GM18502 (cell line): Measurements from ENCODE around the gene BUD31.
A peak's percentile ranks its signal among the peaks of the same experiment; 100 is the strongest.
"Not testable (repeated sequence)": the region's sequence is repeated elsewhere in the genome, so short reads cannot be mapped to it uniquely, and the experiment has no call there.

Experiments
- ATAC-seq: cut with Tn5 transposase; IDR thresholded peaks from one replicate; pipeline ENCODE4 v1.9.1; 2021; ENCODE audit warnings: mild to moderate bottlenecking; ENCODE audit not compliant: unreplicated experiment, poor library complexity

Gene BUD31

GRCh38 chr7:99424932-99425730 lies 16.4 kb downstream of the BUD31 start:
- ATAC-seq: no peak

GRCh38 chr7:99428972-99429566 lies 20.3 kb downstream of the BUD31 start:
- ATAC-seq: no peak

- no peak for ATAC-seq
Measured at GRCh38 chr7:99429756-99430155, 21.0 kb downstream of the BUD31 start.

DNA sequence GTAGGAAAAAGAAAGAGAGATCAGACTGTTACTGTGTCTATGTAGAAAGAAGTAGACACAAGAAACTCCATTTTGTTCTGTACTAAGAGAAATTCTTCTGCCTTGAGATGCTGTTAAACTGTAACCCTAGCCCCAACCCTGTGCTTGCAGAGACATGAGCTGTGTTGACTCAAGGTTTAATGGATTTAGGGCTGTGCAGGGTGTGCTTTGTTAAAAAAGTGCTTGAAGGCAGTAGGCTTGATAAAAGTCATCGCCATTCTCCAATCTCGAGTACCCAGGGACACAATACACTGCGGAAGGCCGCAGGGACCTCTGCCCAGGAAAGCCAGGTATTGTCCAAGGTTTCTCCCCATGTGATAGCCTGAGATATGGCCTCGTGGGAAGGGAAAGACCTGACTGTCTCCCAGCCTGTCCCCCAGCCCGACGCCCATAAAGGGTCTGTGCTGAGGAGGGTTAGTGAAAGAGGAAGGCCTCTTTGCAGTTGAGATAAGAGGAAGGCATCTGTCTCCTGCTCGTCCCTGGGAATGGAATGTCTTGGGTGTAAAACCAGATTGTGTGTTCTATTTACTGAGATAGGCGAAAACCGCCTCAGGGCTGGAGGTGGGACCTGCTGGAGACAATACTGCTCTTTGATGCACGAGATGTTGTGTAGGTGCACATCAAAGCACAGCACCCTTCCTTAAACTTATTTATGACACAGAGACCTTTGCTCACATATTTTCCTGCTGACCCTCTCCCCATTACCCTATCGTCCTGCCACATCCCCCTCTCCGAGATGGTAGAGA lies 23.2 kb downstream of the BUD31 start:
- not testable (repeated sequence) for ATAC-seq

- ATAC-seq: no peak
Measured at GRCh38 chr7:99433158-99433557, 24.4 kb downstream of the BUD31 start.

DNA sequence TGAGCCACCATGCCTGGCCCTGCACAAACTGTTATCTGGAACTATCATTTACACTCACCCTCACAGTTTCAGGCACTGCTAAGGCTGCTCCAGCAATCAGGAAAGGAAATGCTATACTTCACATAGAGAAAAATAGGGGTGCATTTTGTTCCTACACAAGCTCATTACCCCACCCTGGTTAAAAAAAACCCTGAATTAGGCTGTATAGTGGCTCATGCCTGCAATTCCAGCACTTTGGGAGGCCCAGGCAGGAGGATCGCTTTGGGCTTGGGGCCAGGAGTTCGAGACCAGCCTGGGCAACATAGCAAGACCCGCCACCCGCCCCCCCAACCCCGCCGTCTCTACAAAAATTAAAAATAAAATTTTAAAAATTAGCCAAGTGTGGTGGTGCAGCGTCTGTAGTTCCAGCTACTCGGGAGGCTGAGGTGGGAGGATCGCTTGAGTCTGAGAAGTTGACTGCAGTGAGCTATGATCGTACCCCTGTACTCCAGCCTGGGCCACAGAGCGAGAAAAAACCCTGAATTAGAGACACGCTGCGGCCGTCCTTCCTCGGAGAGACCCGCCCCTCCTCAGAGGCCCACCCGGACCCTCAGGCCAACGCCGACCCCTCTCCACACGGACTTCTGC lies 29.3 kb downstream of the BUD31 start:
- ATAC-seq: peak; percentile 4

DNA sequence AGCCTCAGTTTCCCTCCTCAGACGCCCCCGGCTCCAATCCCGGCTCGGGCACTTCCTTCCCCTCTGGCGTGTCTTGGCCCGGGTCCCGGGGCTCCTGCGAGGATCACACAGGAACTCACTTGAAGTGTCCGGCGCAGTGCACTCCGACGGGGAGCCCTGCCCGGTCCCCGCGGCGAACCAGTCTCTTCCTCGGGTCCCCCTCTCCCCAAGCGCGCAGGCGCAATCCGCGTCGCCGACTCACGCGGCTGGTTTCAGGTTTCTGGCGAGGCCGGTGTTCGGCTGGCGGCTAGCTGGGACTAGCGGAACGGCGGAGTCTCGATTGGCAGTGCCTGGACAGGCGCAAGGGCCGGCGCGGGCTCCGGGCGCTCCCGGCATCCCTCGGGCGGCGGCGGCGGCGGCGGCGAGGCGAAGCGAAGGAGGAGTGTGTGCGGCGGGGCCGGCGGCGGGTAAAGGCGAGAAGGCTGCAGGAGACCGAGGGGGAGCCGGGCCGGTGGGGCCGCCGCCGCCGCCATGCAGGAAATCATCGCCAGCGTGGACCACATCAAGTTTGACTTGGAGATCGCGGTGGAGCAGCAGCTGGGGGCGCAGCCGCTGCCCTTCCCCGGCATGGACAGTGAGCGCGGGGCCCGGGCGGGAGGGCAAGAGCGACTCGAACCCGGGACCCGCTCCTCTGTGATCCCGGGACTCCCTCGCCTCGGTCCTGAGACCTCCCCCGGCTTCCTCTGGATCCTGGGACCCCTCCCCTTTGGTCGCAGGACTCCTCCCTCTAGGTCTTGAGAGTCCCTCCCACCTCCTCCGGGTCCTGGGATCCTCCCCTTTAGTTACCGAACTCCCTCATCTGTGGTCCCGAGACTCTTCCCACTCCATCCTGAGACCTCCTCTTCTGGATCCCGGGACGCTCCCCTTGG lies 30.1 kb downstream of the BUD31 start, which contains the start of the genes CPSF4 and PTCD1:
TSS of gene CPSF4 (plus strand) at position 371 of the 908 bp plus-strand sequence. CDS start at position 511, 140 bp downstream.
TSS of gene PTCD1 (minus strand) at position 226 of the 908 bp plus-strand sequence. CDS start 3,556 bp downstream, outside the sequence.
- peak; percentile 91 for ATAC-seq

GRCh38 chr7:99440195-99440594 lies 31.4 kb downstream of the BUD31 start:
- ATAC-seq: no peak

DNA sequence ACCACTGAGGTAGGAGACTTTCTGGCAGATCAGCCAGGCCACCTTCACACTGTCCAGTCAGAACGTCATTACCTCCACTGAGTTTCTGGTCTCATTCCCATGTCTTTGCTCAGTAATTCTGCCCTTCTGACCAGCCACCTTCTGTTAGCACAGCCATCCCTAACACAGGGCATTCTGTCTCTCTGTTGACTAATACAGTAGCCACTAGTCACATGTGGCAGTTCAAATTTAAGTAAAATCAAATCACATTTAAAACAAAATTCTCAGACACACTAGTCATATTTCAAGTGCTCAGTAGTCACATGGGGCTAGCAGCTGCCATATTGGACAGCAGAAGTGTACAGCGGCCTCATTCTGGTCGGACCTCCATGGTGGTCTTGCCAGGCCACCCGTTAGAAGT lies 37.3 kb downstream of the BUD31 start:
- no peak for ATAC-seq

DNA sequence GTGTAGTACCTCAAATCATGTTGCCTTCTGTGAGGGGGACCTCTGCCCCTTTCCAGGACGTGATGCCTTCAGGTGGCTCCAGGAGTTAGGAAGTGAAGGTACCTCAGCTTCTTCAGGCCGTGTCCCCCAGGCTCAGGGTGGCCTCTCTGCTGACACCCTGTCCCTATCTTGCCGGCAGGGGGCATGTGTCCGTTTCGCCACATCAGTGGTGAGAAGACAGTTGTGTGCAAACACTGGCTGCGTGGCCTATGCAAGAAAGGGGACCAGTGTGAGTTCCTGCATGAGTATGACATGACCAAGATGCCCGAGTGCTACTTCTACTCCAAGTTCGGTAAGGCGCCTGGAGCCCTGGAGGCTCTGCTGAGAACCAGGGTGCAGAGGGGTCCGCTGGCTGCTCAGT lies 39.2 kb downstream of the BUD31 start:
- ATAC-seq: no peak

DNA sequence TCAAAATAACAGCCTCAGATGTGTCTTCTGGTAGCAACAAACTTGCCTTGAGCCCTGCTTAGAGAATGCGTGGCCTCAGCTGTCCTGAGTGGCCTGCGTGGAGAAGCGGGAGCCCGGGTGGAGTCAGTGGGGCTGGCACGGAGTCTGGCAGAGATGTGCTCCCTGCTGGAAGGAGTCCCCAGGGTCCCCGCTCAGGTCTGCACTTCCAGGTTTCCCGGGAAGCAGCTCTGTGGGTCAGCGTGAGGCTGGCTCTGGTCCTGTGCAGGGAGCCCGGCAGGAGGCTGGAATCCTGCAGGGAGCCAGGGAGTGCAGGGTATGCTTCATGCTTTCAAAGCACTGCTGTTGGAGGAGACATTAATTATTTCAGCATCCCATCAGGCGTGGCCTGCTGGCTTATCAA lies 40.1 kb downstream of the BUD31 start:
- no peak for ATAC-seq

DNA sequence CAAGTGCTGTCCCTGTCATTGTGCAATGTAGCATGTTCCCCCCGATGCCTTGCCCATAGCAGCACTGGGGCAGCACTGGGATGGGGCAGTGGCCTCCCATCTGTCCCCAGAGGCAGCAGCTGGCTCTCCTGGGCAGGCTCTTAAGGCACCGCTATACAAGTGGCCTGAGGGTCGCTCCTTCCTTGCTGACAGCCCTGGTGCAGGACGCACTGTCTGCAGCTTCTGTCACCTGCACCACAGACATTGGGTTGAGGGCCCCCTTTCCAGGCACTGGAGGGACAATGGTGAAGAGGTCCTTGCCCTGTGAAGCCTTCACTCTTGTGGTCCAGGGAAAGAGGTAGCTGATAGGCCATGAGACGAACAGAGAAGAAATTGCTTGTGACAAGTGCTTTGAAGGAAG lies 40.6 kb downstream of the BUD31 start:
- ATAC-seq: no peak

DNA sequence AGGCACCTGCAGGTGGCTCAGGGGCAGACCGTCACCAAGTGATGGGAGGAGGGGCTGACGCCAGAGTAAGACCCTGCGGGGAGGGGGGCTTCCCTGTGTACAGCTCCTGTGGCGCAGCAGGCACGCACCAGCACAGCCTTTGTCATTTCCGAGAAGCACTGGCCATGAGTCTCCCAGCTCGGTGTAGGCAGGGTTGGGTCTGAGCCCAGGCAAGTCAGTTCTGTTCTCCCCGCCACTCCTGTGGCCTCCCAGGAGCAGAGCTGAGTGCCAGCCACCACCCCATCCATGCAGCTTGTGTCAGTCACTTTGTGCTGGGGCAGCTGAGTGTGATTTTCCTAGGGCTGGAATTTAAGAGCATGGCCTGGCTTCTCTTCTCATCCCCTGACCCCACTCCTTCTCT lies 43.2 kb downstream of the BUD31 start:
- no peak for ATAC-seq

DNA sequence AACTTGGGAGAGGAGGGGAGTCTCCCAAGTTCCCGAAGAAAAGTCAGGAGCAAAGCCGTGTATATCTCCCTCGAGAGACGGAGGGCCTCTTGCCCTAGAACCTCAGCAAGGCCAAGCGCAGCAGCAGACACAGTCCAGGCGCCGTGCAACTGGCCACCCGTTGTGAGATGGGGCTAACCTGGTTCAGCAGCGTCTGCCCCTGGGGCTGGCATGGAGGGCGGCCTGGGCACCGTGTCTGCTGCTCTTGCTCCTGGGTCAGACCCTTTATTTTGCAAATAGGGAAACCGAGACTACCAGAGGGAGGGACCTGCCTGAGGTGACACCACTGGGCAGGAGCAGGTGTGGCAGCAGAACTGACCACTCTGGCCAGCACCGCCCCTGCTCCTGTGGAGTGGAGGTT lies 43.8 kb downstream of the BUD31 start:
- no peak for ATAC-seq

GRCh38 chr7:99453105-99453504 lies 44.3 kb downstream of the BUD31 start:
- ATAC-seq: no peak

- no peak for ATAC-seq
Measured at GRCh38 chr7:99455874-99456273, 47.1 kb downstream of the BUD31 start.

- no peak for ATAC-seq
Measured at GRCh38 chr7:99456288-99456687, 47.5 kb downstream of the BUD31 start.

GRCh38 chr7:99457050-99457649 lies 48.4 kb downstream of the BUD31 start:
- ATAC-seq: no peak
